A549 (cell line): Measurements from ENCODE around the gene PNMA8B. TPM values are rescaled to one million over a fixed set of nuclear protein-coding genes. Genes with fewer than 3 reads are reported as not detected.

ENCODE experiments used
- ATAC-seq, 2 experiments: fragments of 200-7000 bp in 1 of 2; fragments of >200 bp in 1 of 2; cut with Nextera tagmentation in 1 of 2; cut with Tn5 transposase in 1 of 2; 3 replicates each; pipeline versions ENCODE4 v1.8.0 to v1.9.1; 2018 to 2020; ENCODE audit warnings: mild to moderate bottlenecking in 1 of 2, moderate library complexity in 1 of 2
- CTCF ChIA-PET: fragments of 300-600 bp; sonication (Branson Sonifier 250); formaldehyde crosslinking; extraction: SDS; loops from one replicate; lab custom pipeline; 2021; ENCODE audit warnings: antibody characterized with exemption, inconsistent platforms; lab: Yijun Ruan, JAX
- POLR2A ChIA-PET: fragments of 350-600 bp; formaldehyde crosslinking; extraction: SDS; loops from one replicate; lab custom pipeline; 2021; ENCODE audit warnings: antibody characterized with exemption, inconsistent platforms; lab: Yijun Ruan, JAX
- DNase-seq, 2 experiments: peaks; one replicate each; pipeline versions ENCODE4 v3.0.0 to v3.0.0-alpha.2; 2011 to 2016; ENCODE audit warnings: low read depth in 1 of 2, low spot score in 1 of 2
- FAIRE-seq: peaks from 2 replicates; lab custom pipeline; 2011; peaks lifted over from hg19 to GRCh38; lab: Jason Lieb, UNC
- H3K27ac ChIP-seq, 2 experiments: fragments of >200 bp; sonication (Bioruptor Twin); formaldehyde crosslinking; 3 replicates each; pipeline ENCODE4 v1.5.1; 2016 to 2017
- H3K4me1 ChIP-seq: fragments of >200 bp; sonication (Bioruptor Twin); formaldehyde crosslinking; 3 replicates; pipeline ENCODE4 v1.6.1; 2016
- H3K4me2 ChIP-seq: fragments of >200 bp; sonication (Bioruptor Twin); formaldehyde crosslinking; 3 replicates; pipeline ENCODE4 v1.6.1; 2016
- H3K4me3 ChIP-seq: fragments of >200 bp; sonication (Bioruptor Twin); formaldehyde crosslinking; 3 replicates; pipeline ENCODE4 v1.5.1; 2016
- H3K9me3 ChIP-seq: fragments of >200 bp; sonication (Bioruptor Twin); formaldehyde crosslinking; 3 replicates; pipeline ENCODE4 v1.6.1; 2016
- BHLHE40 ChIP-seq: IDR thresholded peaks from 2 replicates; pipeline ENCODE4 v1.6.1; 2012; ENCODE audit warnings: low read depth, low read length, inconsistent platforms
- CBX2 ChIP-seq: fragments of 200-600 bp; sonication (generic); IDR thresholded peaks from 2 replicates; pipeline ENCODE4 v1.6.1; 2016; ENCODE audit warnings: low read depth, mild to moderate bottlenecking, borderline replicate concordance
- EHF ChIP-seq: fragments of 250-450 bp; sonication (Bioruptor Pico); IDR thresholded peaks from 2 replicates; pipeline ENCODE4 v1.5.0; 2020; ENCODE audit warnings: mild to moderate bottlenecking
- ELK1 ChIP-seq: fragments of 150-350 bp; IDR thresholded peaks from 2 replicates; pipeline ENCODE4 v1.6.1; 2014; ENCODE audit warnings: low read depth, mild to moderate bottlenecking, low read length
- ESRRA ChIP-seq: fragments of 150-350 bp; IDR thresholded peaks from 2 replicates; pipeline ENCODE4 v1.6.1; 2014; ENCODE audit warnings: mild to moderate bottlenecking, low read length, borderline replicate concordance
- FOSB ChIP-seq: fragments of 250-450 bp; sonication (Bioruptor Pico); IDR thresholded peaks from 2 replicates; pipeline ENCODE4 v1.5.0; 2020; ENCODE audit warnings: mild to moderate bottlenecking, moderate library complexity
- FOXS1 ChIP-seq: fragments of 250-450 bp; sonication (Bioruptor Pico); IDR thresholded peaks from 2 replicates; pipeline ENCODE4 v1.5.0; 2020; ENCODE audit warnings: mild to moderate bottlenecking, moderate library complexity
- GATA3 ChIP-seq: IDR thresholded peaks from 2 replicates; pipeline ENCODE4 v1.6.1; 2012; ENCODE audit warnings: borderline replicate concordance
- HEYL ChIP-seq: fragments of 250-450 bp; sonication (Bioruptor Pico); IDR thresholded peaks from 2 replicates; pipeline ENCODE4 v1.8.0; 2021; ENCODE audit warnings: mild to moderate bottlenecking, moderate library complexity
- HOXB13 ChIP-seq: fragments of 250-450 bp; sonication (Bioruptor Pico); IDR thresholded peaks from 2 replicates; pipeline ENCODE4 v1.5.0; 2020; ENCODE audit warnings: low read depth, mild to moderate bottlenecking, moderate library complexity
- KDM5A ChIP-seq: fragments of 200-600 bp; sonication (generic); IDR thresholded peaks from 2 replicates; pipeline ENCODE4 v1.6.1; 2016; ENCODE audit warnings: antibody characterized with exemption, mild to moderate bottlenecking
- MYC ChIP-seq: IDR thresholded peaks from 2 replicates; pipeline ENCODE4 v1.6.1; 2012; ENCODE audit warnings: mild to moderate bottlenecking, inconsistent platforms, low read length, improper control_type of control experiment, borderline replicate concordance
- NPAS2 ChIP-seq: fragments of 250-450 bp; sonication (Bioruptor Pico); IDR thresholded peaks from 2 replicates; pipeline ENCODE4 v1.8.0; 2022; ENCODE audit warnings: mild to moderate bottlenecking, moderate library complexity, borderline replicate concordance
- PHF8 ChIP-seq: fragments of 200-600 bp; sonication (generic); IDR thresholded peaks from 2 replicates; pipeline ENCODE4 v1.6.1; 2016; ENCODE audit warnings: low read depth, mild to moderate bottlenecking, antibody characterized with exemption, moderate library complexity, borderline replicate concordance
- RCOR1 ChIP-seq: fragments of 150-350 bp; IDR thresholded peaks from 2 replicates; pipeline ENCODE4 v1.6.1; 2014; ENCODE audit warnings: antibody characterized with exemption, low read length, low read depth
- RFX5 ChIP-seq: fragments of 450-650 bp; IDR thresholded peaks from 2 replicates; pipeline ENCODE4 v1.7.1; 2014; ENCODE audit warnings: antibody characterized with exemption, mild to moderate bottlenecking, moderate library complexity
- SMC3 ChIP-seq: fragments of >200 bp; sonication (Bioruptor Twin); formaldehyde crosslinking; IDR thresholded peaks from 3 replicates; pipeline ENCODE4 v1.6.1; 2018; ENCODE audit warnings: inconsistent platforms
- SREBF2 ChIP-seq: fragments of 450-650 bp; IDR thresholded peaks from 2 replicates; pipeline ENCODE4 v1.6.1; 2014; ENCODE audit warnings: mild to moderate bottlenecking, moderate library complexity
- TFCP2L1 ChIP-seq: fragments of 250-450 bp; sonication (Bioruptor Pico); IDR thresholded peaks from 2 replicates; pipeline ENCODE4 v1.5.0; 2021; ENCODE audit warnings: mild to moderate bottlenecking
- USF2 ChIP-seq: fragments of 450-650 bp; IDR thresholded peaks from 2 replicates; pipeline ENCODE4 v1.6.1; 2014; ENCODE audit warnings: antibody characterized with exemption
- ZNF302 ChIP-seq: fragments of 250-450 bp; sonication (Bioruptor Pico); IDR thresholded peaks from 2 replicates; pipeline ENCODE4 v1.9.0; 2021; ENCODE audit warnings: inconsistent platforms, mild to moderate bottlenecking, moderate library complexity
- WGBS: methylation state at CpG from one replicate; pipeline ENCODE4 v1.1.6; 2017; ENCODE audit errors: missing lambda C conversion rate; 5-methylcytosine and 5-hydroxymethylcytosine counted together
- polyA plus RNA-seq, 4 experiments: library from polyadenylated mRNA; depleted of rRNA in 3 of 4; stranded (reverse); fragments of >200 nt; fragmentation: RNase III in 1 of 4; extraction: RNeasy Plus Mini Kit Qiagen cat#74134 plus additional on column Dnase treatment in 1 of 4; gene quantifications; 2 replicates in 3 of 4; 3 replicates in 1 of 4; pipeline ENCODE4 v1.2.3, GENCODE V29; 2011 to 2017
- TF ChIP-seq, protein P1 (sequence below): fragments of 250-450 bp; sonication (Bioruptor Pico); IDR thresholded peaks from 2 replicates; pipeline ENCODE4 v1.5.0; 2021; ENCODE audit warnings: mild to moderate bottlenecking, moderate library complexity, borderline replicate concordance
- TF ChIP-seq, protein P2 (sequence below): IDR thresholded peaks from 2 replicates; pipeline ENCODE4 v1.6.1; 2012; ENCODE audit warnings: low read depth, borderline replicate concordance
- TF ChIP-seq, protein P3 (sequence below): IDR thresholded peaks from 2 replicates; pipeline ENCODE4 v1.6.1; 2012

PNMA8B gene
- polyA plus RNA-seq, 2 of the 4 experiments (the other 2 are of a cell fraction), result not detected

GRCh38 chr19:46508206-46508605, 12.5 kb upstream of the PNMA8B start:
- POLR2A ChIA-PET, result no interaction called here
- no peak overlapping the region for H3K4me3 ChIP-seq
- FAIRE-seq, result no peak
- CTCF ChIA-PET, result interaction anchor here (0.6 to 35.8 kb wide), 19 partner anchors 9 to 479 kb away, joined by 3 to 1052 read pairs (median 4); no protein-coding TSS in a partner anchor
- DNase-seq, result no peak
- 53% methylated on average over 2 of the region's 2 CpGs for WGBS
- H3K4me1 ChIP-seq, result peaks cover 2% of the 10 kb centered on the region; the same call in 1 of the 3 replicates
- no peak for TF ChIP-seq GATA3
- TF ChIP-seq NPAS2 (CRISPR knock-in tag), result no peak
- H3K4me2 ChIP-seq, result no peak overlapping the region
- ATAC-seq, result no peak
- no peak overlapping the region for H3K27ac ChIP-seq
- peaks cover 11% of the 10 kb centered on the region; the same call in 2 of the 3 replicates for H3K9me3 ChIP-seq

DNA sequence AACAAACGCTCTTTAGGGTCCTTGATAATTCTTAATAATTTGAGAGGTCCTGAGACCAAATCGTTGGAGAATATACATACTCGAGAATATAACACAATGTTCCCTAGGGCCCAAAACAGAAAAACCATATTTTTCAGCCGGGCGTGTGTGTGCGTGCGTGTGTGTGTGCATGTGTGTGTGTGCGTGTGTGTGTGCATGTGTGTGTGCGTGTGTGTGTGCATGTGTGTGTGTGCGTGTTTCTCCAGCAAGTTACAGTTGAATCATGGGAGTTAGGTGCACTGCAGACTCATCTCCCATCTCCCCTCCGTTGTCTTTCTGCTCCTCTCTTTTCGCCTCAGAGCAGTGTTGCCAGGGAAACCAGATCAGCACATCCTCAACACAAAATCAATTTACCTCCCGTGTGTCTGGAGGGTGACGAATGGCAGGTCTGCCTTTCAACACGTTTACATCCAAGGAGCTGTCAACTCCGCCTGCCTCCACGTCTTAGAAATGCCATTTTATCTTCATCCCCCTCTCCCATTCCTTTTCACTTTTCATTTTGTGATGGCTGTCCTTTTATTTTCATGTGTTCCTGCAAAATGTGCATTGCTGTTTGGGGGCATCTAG, 8.3 kb upstream of the PNMA8B start:
- TF ChIP-seq FOSB (CRISPR knock-in tag) (no peak), SREBF2 (no peak), BHLHE40 (no peak), SMC3 (no peak)
- TF ChIP-seq, protein P1, sequence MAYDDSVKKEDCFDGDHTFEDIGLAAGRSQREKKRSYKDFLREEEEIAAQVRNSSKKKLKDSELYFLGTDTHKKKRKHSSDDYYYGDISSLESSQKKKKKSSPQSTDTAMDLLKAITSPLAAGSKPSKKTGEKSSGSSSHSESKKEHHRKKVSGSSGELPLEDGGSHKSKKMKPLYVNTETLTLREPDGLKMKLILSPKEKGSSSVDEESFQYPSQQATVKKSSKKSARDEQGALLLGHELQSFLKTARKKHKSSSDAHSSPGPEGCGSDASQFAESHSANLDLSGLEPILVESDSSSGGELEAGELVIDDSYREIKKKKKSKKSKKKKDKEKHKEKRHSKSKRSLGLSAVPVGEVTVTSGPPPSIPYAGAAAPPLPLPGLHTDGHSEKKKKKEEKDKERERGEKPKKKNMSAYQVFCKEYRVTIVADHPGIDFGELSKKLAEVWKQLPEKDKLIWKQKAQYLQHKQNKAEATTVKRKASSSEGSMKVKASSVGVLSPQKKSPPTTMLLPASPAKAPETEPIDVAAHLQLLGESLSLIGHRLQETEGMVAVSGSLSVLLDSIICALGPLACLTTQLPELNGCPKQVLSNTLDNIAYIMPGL (CRISPR knock-in tag), result no peak
- TF ChIP-seq, protein P2, sequence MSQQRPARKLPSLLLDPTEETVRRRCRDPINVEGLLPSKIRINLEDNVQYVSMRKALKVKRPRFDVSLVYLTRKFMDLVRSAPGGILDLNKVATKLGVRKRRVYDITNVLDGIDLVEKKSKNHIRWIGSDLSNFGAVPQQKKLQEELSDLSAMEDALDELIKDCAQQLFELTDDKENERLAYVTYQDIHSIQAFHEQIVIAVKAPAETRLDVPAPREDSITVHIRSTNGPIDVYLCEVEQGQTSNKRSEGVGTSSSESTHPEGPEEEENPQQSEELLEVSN, result no peak
- TF ChIP-seq, all 56 proteins: peak for 0
- Histone ChIP-seq H3K4me1 (no peaks in the 10 kb centered on the region), H3K9me3 (peaks cover 5% of the 10 kb centered on the region; the same call in 2 of the 3 replicates), H3K4me3 (no peak overlapping the region), H3K27ac (no peak overlapping the region), H3K4me2 (no peak overlapping the region)
- no peak for DNase-seq
- ChIA-PET POLR2A (no interaction called here), CTCF (interaction anchor here (0.7 to 35.8 kb wide), 8 partner anchors 9 to 108 kb away, joined by 3 to 1052 read pairs (median 10); no protein-coding TSS in a partner anchor)
- no peak for FAIRE-seq
- ATAC-seq, result no peak
- WGBS, result 61% methylated on average over 17 of the region's 17 CpGs

DNA sequence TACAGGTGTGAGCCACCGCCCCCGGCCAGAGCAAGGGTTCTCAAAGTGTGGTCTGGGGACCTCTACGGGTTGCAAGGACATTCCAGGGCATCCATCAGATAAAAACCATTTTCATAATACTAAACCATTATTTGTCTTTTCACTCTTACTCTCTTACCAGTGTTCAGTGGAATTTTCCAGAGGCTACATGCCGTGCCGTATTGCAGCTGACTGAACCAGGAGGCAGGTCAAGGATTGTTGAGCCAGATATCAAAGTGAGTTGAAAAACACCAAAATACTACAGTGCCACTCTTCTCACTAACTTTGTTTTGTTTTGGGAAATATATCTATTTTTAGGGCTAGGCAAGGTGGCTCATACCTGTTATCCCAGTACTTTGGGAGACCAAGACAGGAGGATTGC, 7.2 kb upstream of the PNMA8B start:
- H3K4me1 ChIP-seq, result peaks cover 3% of the 10 kb centered on the region; the same call in 1 of the 3 replicates
- POLR2A ChIA-PET, result no interaction called here
- H3K4me2 ChIP-seq, result no peak overlapping the region
- H3K27ac ChIP-seq, result no peak overlapping the region
- no peak overlapping the region for H3K4me3 ChIP-seq
- FAIRE-seq, result no peak
- H3K9me3 ChIP-seq, result peaks cover 5% of the 10 kb centered on the region; the same call in 2 of the 3 replicates
- no peak for DNase-seq
- CTCF ChIA-PET, result interaction anchor here (1.0 to 35.8 kb wide), 7 partner anchors 10 to 222 kb away, joined by 3 to 1052 read pairs (median 8); no protein-coding TSS in a partner anchor
- no peak for ATAC-seq
- no peak for TF ChIP-seq RFX5
- WGBS, result 88% methylated on average over 5 of the region's 5 CpGs

DNA sequence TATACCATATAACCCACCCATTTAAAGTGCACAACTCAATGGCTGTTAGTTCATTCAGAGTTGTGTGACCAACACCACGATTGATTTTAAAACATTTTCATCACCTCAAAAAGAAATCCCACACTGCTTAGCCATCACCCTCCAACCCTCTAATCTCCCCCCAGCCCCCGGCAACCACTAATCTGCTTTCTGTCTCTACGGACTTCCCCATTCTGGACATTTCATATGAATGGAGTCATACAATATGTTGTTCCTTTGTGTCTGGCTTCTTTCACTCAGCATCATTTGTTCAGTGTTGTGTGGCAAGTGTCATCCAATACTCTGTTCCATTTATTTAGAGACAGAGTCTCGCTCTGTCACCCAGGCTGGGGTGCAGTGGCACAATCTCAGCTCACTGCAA, 4.0 kb upstream of the PNMA8B start:
- FAIRE-seq (no peak), DNase-seq (no peak), ATAC-seq (no peak)
- WGBS, result 57% methylated on average over 4 of the region's 4 CpGs
- H3K4me3 ChIP-seq, result no peak overlapping the region
- H3K27ac ChIP-seq, result no peak overlapping the region
- H3K4me1 ChIP-seq, result peaks cover 5% of the 10 kb centered on the region; the same call in 1 of the 3 replicates
- ChIA-PET CTCF (interaction anchor here (0.7 to 5.1 kb wide), 7 partner anchors 9 to 216 kb away, joined by 3 to 38 read pairs (median 4); no protein-coding TSS in a partner anchor), POLR2A (no interaction called here)
- H3K4me2 ChIP-seq, result no peak overlapping the region
- peaks cover 2% of the 10 kb centered on the region; the same call in 2 of the 3 replicates for H3K9me3 ChIP-seq
- no peak for TF ChIP-seq ZNF302 (CRISPR knock-in tag)
- no peak for TF ChIP-seq GATA3
- no peak for TF ChIP-seq CBX2
- no peak for TF ChIP-seq EHF
- no peak for TF ChIP-seq USF2
- TF ChIP-seq PHF8, result no peak
- no peak for TF ChIP-seq KDM5A
- TF ChIP-seq NPAS2 (CRISPR knock-in tag), result no peak
- TF ChIP-seq RCOR1, result no peak
- no peak for TF ChIP-seq TFCP2L1 (CRISPR knock-in tag)
- no peak for TF ChIP-seq MYC
- no peak for TF ChIP-seq ESRRA
- TF ChIP-seq, protein P3, sequence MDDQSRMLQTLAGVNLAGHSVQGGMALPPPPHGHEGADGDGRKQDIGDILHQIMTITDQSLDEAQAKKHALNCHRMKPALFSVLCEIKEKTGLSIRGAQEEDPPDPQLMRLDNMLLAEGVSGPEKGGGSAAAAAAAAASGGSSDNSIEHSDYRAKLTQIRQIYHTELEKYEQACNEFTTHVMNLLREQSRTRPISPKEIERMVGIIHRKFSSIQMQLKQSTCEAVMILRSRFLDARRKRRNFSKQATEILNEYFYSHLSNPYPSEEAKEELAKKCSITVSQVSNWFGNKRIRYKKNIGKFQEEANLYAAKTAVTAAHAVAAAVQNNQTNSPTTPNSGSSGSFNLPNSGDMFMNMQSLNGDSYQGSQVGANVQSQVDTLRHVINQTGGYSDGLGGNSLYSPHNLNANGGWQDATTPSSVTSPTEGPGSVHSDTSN, result no peak
- TF ChIP-seq FOXS1, result no peak
- no peak for TF ChIP-seq ELK1
- no peak for TF ChIP-seq HEYL
- TF ChIP-seq SMC3, result no peak
- TF ChIP-seq HOXB13, result no peak
